Smooth muscle cell (in vitro differentiated cells): ENCODE measurements around the gene MED15. TPM values are rescaled to one million over a fixed set of nuclear protein-coding genes. Genes with fewer than 3 reads are reported as not detected.

ENCODE experiments used
- DNase-seq: peaks from one replicate; lab custom pipeline; 2025; ENCODE audit not compliant: unreplicated experiment; lab: John Stamatoyannopoulos, UW
- H2AFZ ChIP-seq: fragments of 200-600 bp; sonication (generic); 2 replicates; pipeline ENCODE4 v1.6.0; 2016; ENCODE audit warnings: antibody characterized with exemption, low read depth, mild to moderate bottlenecking
- H3F3A ChIP-seq: fragments of 200-600 bp; sonication (generic); 2 replicates; pipeline ENCODE4 v1.6.0; 2017; ENCODE audit warnings: antibody characterized with exemption, low read depth
- H3K27ac ChIP-seq: fragments of 200-600 bp; sonication (generic); 2 replicates; pipeline ENCODE4 v1.5.1; 2016; ENCODE audit warnings: low read depth, mild to moderate bottlenecking
- H3K27me3 ChIP-seq: fragments of 200-600 bp; sonication (generic); 2 replicates; pipeline ENCODE4 v1.6.1; 2016; ENCODE audit warnings: low read depth, mild to moderate bottlenecking
- H3K36me3 ChIP-seq: fragments of 200-600 bp; sonication (generic); 2 replicates; pipeline ENCODE4 v1.5.1; 2016; ENCODE audit warnings: low read depth
- H3K4me1 ChIP-seq: fragments of 200-600 bp; sonication (generic); 2 replicates; pipeline ENCODE4 v1.5.1; 2016; ENCODE audit warnings: low read depth
- H3K4me2 ChIP-seq: fragments of 200-600 bp; sonication (generic); 2 replicates; pipeline ENCODE4 v1.6.0; 2016; ENCODE audit warnings: mild to moderate bottlenecking
- H3K4me3 ChIP-seq: fragments of 200-600 bp; sonication (generic); 2 replicates; pipeline ENCODE4 v1.5.1; 2016; ENCODE audit warnings: mild to moderate bottlenecking
- H3K79me2 ChIP-seq: fragments of 200-600 bp; sonication (generic); 2 replicates; pipeline ENCODE4 v1.6.0; 2016; ENCODE audit warnings: low read depth, mild to moderate bottlenecking
- H3K9ac ChIP-seq: fragments of 200-600 bp; sonication (generic); 2 replicates; pipeline ENCODE4 v1.6.0; 2016; ENCODE audit warnings: low read depth
- H3K9me3 ChIP-seq: fragments of 200-600 bp; sonication (generic); replicated peaks from 2 replicates; pipeline ENCODE4 v1.5.1; 2016; ENCODE audit warnings: low read depth
- H4K20me1 ChIP-seq: fragments of 200-600 bp; sonication (generic); 2 replicates; pipeline ENCODE4 v1.6.0; 2016; ENCODE audit warnings: low read depth
- CTCF ChIP-seq: fragments of 200-600 bp; sonication (generic); IDR thresholded peaks from 2 replicates; pipeline ENCODE4 v1.5.1; 2017; ENCODE audit warnings: borderline replicate concordance, mild to moderate bottlenecking, antibody characterized with exemption; ENCODE audit not compliant: insufficient read depth, poor library complexity, severe bottlenecking
- WGBS: methylation state at CpG from one replicate; pipeline ENCODE4 v1.1.7; 2016; ENCODE audit warnings: low lambda C conversion rate; 5-methylcytosine and 5-hydroxymethylcytosine counted together
- polyA plus RNA-seq: library from polyadenylated mRNA; unstranded; fragments of >200 nt; fragmentation: Nextera tagmentation; extraction: Ambion mirVana; gene quantifications from 2 replicates; pipeline ENCODE4 v1.2.1, GENCODE V29; 2016
- total RNA-seq: library from RNA; depleted of rRNA; stranded (reverse); fragments of >200 nt; gene quantifications from 2 replicates; pipeline ENCODE4 v1.2.3, GENCODE V29; 2014

Gene MED15
- total and polyA plus RNA-seq, 2 experiments from 2014 or later: 25.3 to 70.5 TPM

- no peak overlapping the region for H3K4me3 ChIP-seq
- H4K20me1 ChIP-seq: peaks cover 71% of the 10 kb centered on the region
- no peaks in the 10 kb centered on the region for H3K4me1 ChIP-seq
- no peak overlapping the region for H2AFZ ChIP-seq
- H3K4me2 ChIP-seq: no peak overlapping the region
- peaks cover 49% of the 10 kb centered on the region for H3K79me2 ChIP-seq
- H3K27ac ChIP-seq: no peak overlapping the region
- H3K9ac ChIP-seq: no peak overlapping the region
- DNase-seq: no peak
- H3K27me3 ChIP-seq: no peaks in the 10 kb centered on the region
- H3F3A ChIP-seq: no peaks in the 10 kb centered on the region
- H3K36me3 ChIP-seq: no peaks in the 10 kb centered on the region
- no peaks in the 10 kb centered on the region for H3K9me3 ChIP-seq
- TF ChIP-seq CTCF: no peak
- WGBS: 100% methylated on average over 2 of the region's 2 CpGs
Measured at GRCh38 chr22:20487715-20488114, 19.7 kb upstream of the MED15 start.

GRCh38 chr22:20488946-20489345 lies 18.5 kb upstream of the MED15 start:
- Histone ChIP-seq H4K20me1 (peaks cover 83% of the 10 kb centered on the region), H3K4me1 (no peaks in the 10 kb centered on the region)
- 88% methylated on average over 11 of the region's 11 CpGs for WGBS

GRCh38 chr22:20490183-20490940 lies 17.0 kb upstream of the MED15 start:
- Histone ChIP-seq H3K9me3 (no peaks in the 10 kb centered on the region), H3K27ac (no peak overlapping the region), H3K36me3 (no peaks in the 10 kb centered on the region), H3K4me2 (no peak overlapping the region), H4K20me1 (peaks cover 86% of the 10 kb centered on the region), H3F3A (no peaks in the 10 kb centered on the region), H3K79me2 (peaks cover 69% of the 10 kb centered on the region), H3K9ac (no peak overlapping the region), H3K4me1 (peaks cover 6% of the 10 kb centered on the region), H2AFZ (no peak overlapping the region), H3K4me3 (no peak overlapping the region), H3K27me3 (no peaks in the 10 kb centered on the region)
- TF ChIP-seq CTCF: no peak
- no peak for DNase-seq
- WGBS: 96% methylated on average over 6 of the region's 6 CpGs

More at GRCh38 chr22:20488946-20489345, 18.5 kb upstream of the MED15 start:
- no peaks in the 10 kb centered on the region for H3K9me3 ChIP-seq
- H3K36me3 ChIP-seq: no peaks in the 10 kb centered on the region
- H3K27ac ChIP-seq: no peak overlapping the region
- no peak for DNase-seq
- no peak for TF ChIP-seq CTCF
- peaks cover 61% of the 10 kb centered on the region for H3K79me2 ChIP-seq
- H3K4me3 ChIP-seq: no peak overlapping the region
- no peak overlapping the region for H3K4me2 ChIP-seq
- no peaks in the 10 kb centered on the region for H3F3A ChIP-seq
- no peak overlapping the region for H2AFZ ChIP-seq
- no peak overlapping the region for H3K9ac ChIP-seq
- H3K27me3 ChIP-seq: no peaks in the 10 kb centered on the region

- Histone ChIP-seq H3K4me3 (no peak overlapping the region), H3K9ac (no peak overlapping the region), H3K9me3 (no peaks in the 10 kb centered on the region), H3K79me2 (peaks cover 68% of the 10 kb centered on the region), H4K20me1 (peaks cover 86% of the 10 kb centered on the region), H3K4me2 (no peak overlapping the region), H3K4me1 (peaks cover 6% of the 10 kb centered on the region), H3K36me3 (no peaks in the 10 kb centered on the region), H2AFZ (no peak overlapping the region), H3F3A (no peaks in the 10 kb centered on the region), H3K27ac (no peak overlapping the region), H3K27me3 (no peaks in the 10 kb centered on the region)
- WGBS: 98% methylated on average over 1 of the region's 1 CpG
- DNase-seq: no peak
- TF ChIP-seq CTCF: no peak
Measured at GRCh38 chr22:20490941-20491307, 16.5 kb upstream of the MED15 start.
